ENCODE data around the gene DOCK2.
"Not testable (repeated sequence)": the region's sequence is repeated elsewhere in the genome, so short reads cannot be mapped to it uniquely, and the experiment has no call there.

- TF ChIP-seq CTCF (IDR thresholded peaks at IDR 0.05; ENCODE audit: insufficient read depth, low read length, poor library complexity, severe bottlenecking); EZH2phosphoT487 (conservative IDR thresholded peaks at IDR 0.05; ENCODE audit: low read length): not testable (repeated sequence)
Observed at GRCh38 chr5:170094329-170094728, 457.3 kb downstream of the DOCK2 start.
